Measurements from ENCODE around the gene RASSF8.

RASSF8 gene

DNA sequence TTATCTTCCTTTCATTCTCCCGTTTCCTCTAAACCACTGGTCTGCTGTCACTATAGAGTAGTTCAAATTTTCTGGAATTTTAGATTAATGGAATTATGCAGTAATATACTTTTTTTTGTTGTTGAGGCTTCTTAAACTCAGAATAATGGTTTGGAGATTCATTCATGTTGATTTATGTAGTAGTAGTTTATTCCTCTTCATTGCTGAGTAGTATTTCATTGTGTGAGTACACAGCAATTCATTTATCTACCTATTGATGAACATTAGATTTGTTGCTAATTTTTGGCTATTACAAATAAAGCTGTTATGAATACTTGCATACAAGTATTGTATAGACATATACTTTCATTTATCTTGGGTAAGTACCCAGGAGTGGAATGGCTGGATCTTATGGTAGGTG is 7.2 kb downstream of the RASSF8 start:
- no peak overlapping the region for H3K9ac ChIP-seq (ENCODE audit: low read length)
- H3K4me1 ChIP-seq (ENCODE audit: control insufficient read depth, low read depth, low read length) = peaks cover 18% of the 10 kb centered on the region
- no peaks in the 10 kb centered on the region for H3K9me3 ChIP-seq (ENCODE audit: control insufficient read depth, low read depth, low read length)
- no peak overlapping the region for H3K4me3 ChIP-seq (ENCODE audit: low read length)
- H3K27ac ChIP-seq (ENCODE audit: low read length) = no peak overlapping the region
- no peaks in the 10 kb centered on the region for H3K27me3 ChIP-seq (ENCODE audit: control insufficient read depth, insufficient read depth, low read length)
- H3K36me3 ChIP-seq (ENCODE audit: control insufficient read depth, low read depth, low read length) = no peaks in the 10 kb centered on the region

GRCh38 chr12:25970082-25970481 is 11.6 kb downstream of the RASSF8 start:
- Histone ChIP-seq H3K27ac (ENCODE audit: low read length) (no peak overlapping the region), H3K27me3 (ENCODE audit: control insufficient read depth, insufficient read depth, low read length) (no peaks in the 10 kb centered on the region), H3K4me1 (ENCODE audit: control insufficient read depth, low read depth, low read length) (peaks cover 19% of the 10 kb centered on the region), H3K9ac (ENCODE audit: low read length) (no peak overlapping the region), H3K9me3 (ENCODE audit: control insufficient read depth, low read depth, low read length) (no peaks in the 10 kb centered on the region), H3K4me3 (ENCODE audit: low read length) (no peak overlapping the region), H3K36me3 (ENCODE audit: control insufficient read depth, low read depth, low read length) (no peaks in the 10 kb centered on the region)

DNA sequence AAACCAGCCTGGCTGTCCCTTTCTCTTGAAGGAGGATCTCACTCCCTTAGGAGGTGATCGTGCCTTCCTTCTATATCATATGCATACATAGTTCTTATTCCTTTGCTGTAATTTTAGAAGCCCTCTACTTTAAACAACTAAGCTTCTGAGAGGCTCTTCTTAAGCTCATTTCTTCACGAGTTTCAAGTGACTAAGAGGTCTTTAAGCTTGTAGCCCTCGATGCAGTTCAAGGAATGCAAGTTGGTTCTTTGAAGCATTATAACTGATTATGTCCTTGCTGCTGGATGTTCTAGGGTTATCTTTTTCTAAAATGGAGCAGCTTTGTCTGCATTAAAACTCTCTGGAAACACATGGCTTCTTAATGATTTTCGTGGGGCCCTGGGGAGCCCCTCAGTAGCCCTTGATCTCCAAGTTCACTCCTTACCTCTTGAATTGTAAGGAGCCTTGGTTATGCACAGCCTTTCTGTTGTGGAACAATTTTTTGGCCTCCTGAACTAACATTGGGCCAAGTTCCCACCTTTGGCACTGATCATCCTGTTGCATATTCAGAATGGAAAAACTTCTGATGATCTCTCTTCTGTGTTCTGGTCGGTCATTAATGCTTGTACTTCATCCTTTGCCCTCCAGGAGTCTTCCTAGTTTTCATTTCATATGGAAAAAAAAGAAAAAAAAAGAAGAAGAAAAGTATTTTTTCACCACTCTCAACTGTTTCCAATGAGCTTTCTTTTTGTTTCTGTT is 12.6 kb downstream of the RASSF8 start:
- no peak overlapping the region for H3K27ac ChIP-seq (ENCODE audit: low read length)
- no peak overlapping the region for H3K4me3 ChIP-seq (ENCODE audit: low read length)
- no peaks in the 10 kb centered on the region for H3K9me3 ChIP-seq (ENCODE audit: control insufficient read depth, low read depth, low read length)
- no peaks in the 10 kb centered on the region for H3K27me3 ChIP-seq (ENCODE audit: control insufficient read depth, insufficient read depth, low read length)
- H3K36me3 ChIP-seq (ENCODE audit: control insufficient read depth, low read depth, low read length) = no peaks in the 10 kb centered on the region
- H3K9ac ChIP-seq (ENCODE audit: low read length) = no peak overlapping the region
- peaks cover 19% of the 10 kb centered on the region for H3K4me1 ChIP-seq (ENCODE audit: control insufficient read depth, low read depth, low read length)

GRCh38 chr12:25971654-25972041 is 13.2 kb downstream of the RASSF8 start:
- no peaks in the 10 kb centered on the region for H3K36me3 ChIP-seq (ENCODE audit: control insufficient read depth, low read depth, low read length)
- H3K9ac ChIP-seq (ENCODE audit: low read length) = no peak overlapping the region
- H3K9me3 ChIP-seq (ENCODE audit: control insufficient read depth, low read depth, low read length) = no peaks in the 10 kb centered on the region
- peaks cover 19% of the 10 kb centered on the region for H3K4me1 ChIP-seq (ENCODE audit: control insufficient read depth, low read depth, low read length)
- H3K27me3 ChIP-seq (ENCODE audit: control insufficient read depth, insufficient read depth, low read length) = no peaks in the 10 kb centered on the region
- no peak overlapping the region for H3K27ac ChIP-seq (ENCODE audit: low read length)
- no peak overlapping the region for H3K4me3 ChIP-seq (ENCODE audit: low read length)

GRCh38 chr12:25972783-25973182 is 14.3 kb downstream of the RASSF8 start:
- H3K4me3 ChIP-seq (ENCODE audit: low read length) = no peak overlapping the region
- H3K9me3 ChIP-seq (ENCODE audit: control insufficient read depth, low read depth, low read length) = no peaks in the 10 kb centered on the region
- no peaks in the 10 kb centered on the region for H3K36me3 ChIP-seq (ENCODE audit: control insufficient read depth, low read depth, low read length)
- H3K9ac ChIP-seq (ENCODE audit: low read length) = no peak overlapping the region
- peaks cover 13% of the 10 kb centered on the region for H3K4me1 ChIP-seq (ENCODE audit: control insufficient read depth, low read depth, low read length)
- no peaks in the 10 kb centered on the region for H3K27me3 ChIP-seq (ENCODE audit: control insufficient read depth, insufficient read depth, low read length)
- H3K27ac ChIP-seq (ENCODE audit: low read length) = no peak overlapping the region

GRCh38 chr12:25975179-25975578 is 16.7 kb downstream of the RASSF8 start:
- Histone ChIP-seq H3K27me3 (ENCODE audit: control insufficient read depth, insufficient read depth, low read length) (no peaks in the 10 kb centered on the region), H3K9me3 (ENCODE audit: control insufficient read depth, low read depth, low read length) (no peaks in the 10 kb centered on the region), H3K4me1 (ENCODE audit: control insufficient read depth, low read depth, low read length) (peaks cover 26% of the 10 kb centered on the region), H3K9ac (ENCODE audit: low read length) (no peak overlapping the region), H3K4me3 (ENCODE audit: low read length) (no peak overlapping the region), H3K36me3 (ENCODE audit: control insufficient read depth, low read depth, low read length) (no peaks in the 10 kb centered on the region), H3K27ac (ENCODE audit: low read length) (no peak overlapping the region)

DNA sequence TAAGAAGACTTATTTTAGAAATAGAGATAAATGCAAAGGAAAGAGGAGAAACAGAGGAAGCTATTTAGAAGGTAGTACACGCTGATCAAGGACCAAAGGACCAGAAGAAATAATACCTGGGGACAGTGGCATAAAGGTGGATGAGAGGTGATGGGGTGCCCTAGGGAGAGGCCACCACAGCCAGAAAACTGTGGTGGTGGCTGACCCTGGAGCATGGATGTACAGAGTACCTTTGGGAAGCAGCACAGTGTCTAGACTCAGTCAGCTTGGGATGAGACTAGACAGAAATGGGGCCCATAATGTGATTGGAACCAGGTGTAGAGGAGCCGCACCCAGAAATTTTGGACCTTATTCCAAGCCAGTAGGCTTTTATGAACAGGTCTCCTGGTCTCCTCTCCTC is 17.2 kb downstream of the RASSF8 start:
- Histone ChIP-seq H3K36me3 (ENCODE audit: control insufficient read depth, low read depth, low read length) (no peaks in the 10 kb centered on the region), H3K9me3 (ENCODE audit: control insufficient read depth, low read depth, low read length) (no peaks in the 10 kb centered on the region), H3K4me3 (ENCODE audit: low read length) (no peak overlapping the region), H3K4me1 (ENCODE audit: control insufficient read depth, low read depth, low read length) (peaks cover 26% of the 10 kb centered on the region), H3K27ac (ENCODE audit: low read length) (no peak overlapping the region), H3K27me3 (ENCODE audit: control insufficient read depth, insufficient read depth, low read length) (no peaks in the 10 kb centered on the region), H3K9ac (ENCODE audit: low read length) (no peak overlapping the region)

DNA sequence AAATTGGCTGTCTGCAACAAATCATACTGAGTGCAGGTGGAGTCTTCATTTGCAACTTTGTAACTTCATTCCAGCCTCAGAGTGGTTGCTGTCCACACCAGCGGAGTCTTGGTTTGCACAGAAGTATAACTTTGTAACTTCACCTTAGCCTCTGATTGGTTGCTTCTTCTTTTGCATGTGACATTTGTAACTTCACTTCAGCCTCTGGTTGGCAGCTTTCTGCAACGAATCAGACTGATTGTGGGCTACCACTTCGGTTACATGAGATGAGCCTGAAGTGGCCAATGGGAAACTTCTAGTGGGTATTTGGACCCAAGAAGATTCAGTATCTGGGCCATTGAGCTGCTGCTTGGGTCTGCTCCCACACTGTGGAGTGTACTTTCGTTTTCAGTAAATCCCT is 17.8 kb downstream of the RASSF8 start:
- peaks cover 23% of the 10 kb centered on the region for H3K4me1 ChIP-seq (ENCODE audit: control insufficient read depth, low read depth, low read length)
- no peak overlapping the region for H3K9ac ChIP-seq (ENCODE audit: low read length)
- no peaks in the 10 kb centered on the region for H3K36me3 ChIP-seq (ENCODE audit: control insufficient read depth, low read depth, low read length)
- no peaks in the 10 kb centered on the region for H3K27me3 ChIP-seq (ENCODE audit: control insufficient read depth, insufficient read depth, low read length)
- H3K4me3 ChIP-seq (ENCODE audit: low read length) = no peak overlapping the region
- H3K27ac ChIP-seq (ENCODE audit: low read length) = no peak overlapping the region
- H3K9me3 ChIP-seq (ENCODE audit: control insufficient read depth, low read depth, low read length) = no peaks in the 10 kb centered on the region

DNA sequence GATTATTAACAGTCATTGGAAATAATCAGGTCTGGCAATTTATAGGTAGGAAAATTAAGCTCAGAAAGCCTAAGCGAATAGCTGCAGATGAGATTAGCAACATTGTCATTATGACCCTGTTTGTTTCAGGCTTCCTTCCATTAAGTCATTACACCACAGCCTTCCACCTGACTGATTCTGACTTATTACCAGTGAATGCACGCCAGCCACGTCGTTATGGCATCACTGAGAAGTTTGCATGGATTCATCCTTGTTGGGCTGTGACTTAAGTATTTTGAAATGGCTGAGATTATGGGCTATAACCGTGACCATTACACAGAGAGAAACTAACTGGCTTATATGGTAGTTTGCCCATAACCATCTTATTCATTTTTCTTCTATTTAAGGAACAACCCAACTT is 18.6 kb downstream of the RASSF8 start:
- Histone ChIP-seq H3K27me3 (ENCODE audit: control insufficient read depth, insufficient read depth, low read length) (no peaks in the 10 kb centered on the region), H3K4me1 (ENCODE audit: control insufficient read depth, low read depth, low read length) (peaks cover 22% of the 10 kb centered on the region), H3K4me3 (ENCODE audit: low read length) (no peak overlapping the region), H3K9ac (ENCODE audit: low read length) (no peak overlapping the region), H3K9me3 (ENCODE audit: control insufficient read depth, low read depth, low read length) (no peaks in the 10 kb centered on the region), H3K36me3 (ENCODE audit: control insufficient read depth, low read depth, low read length) (no peaks in the 10 kb centered on the region), H3K27ac (ENCODE audit: low read length) (no peak overlapping the region)

DNA sequence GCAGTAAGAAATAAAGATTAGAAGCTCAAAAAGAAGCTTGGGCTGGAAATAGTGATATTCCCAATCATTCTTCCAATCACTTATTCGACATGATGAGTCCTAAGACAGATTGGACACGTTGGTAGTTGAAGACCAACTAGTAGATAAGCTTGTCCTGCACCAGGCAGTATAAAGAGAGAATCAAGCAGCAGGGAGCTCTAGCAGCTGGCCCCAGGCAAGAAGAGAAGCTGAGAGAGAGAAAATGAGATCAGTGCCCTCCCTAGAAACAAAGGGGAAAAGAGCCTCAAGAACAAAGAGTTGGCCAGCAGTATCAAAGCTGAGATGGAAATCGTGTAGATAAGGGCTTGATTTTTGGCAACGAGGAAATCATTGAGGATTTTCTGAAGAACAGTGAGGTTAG is 20.6 kb downstream of the RASSF8 start:
- Histone ChIP-seq H3K4me1 (ENCODE audit: control insufficient read depth, low read depth, low read length) (peaks cover 13% of the 10 kb centered on the region), H3K9ac (ENCODE audit: low read length) (no peak overlapping the region), H3K9me3 (ENCODE audit: control insufficient read depth, low read depth, low read length) (no peaks in the 10 kb centered on the region), H3K27ac (ENCODE audit: low read length) (no peak overlapping the region), H3K4me3 (ENCODE audit: low read length) (no peak overlapping the region), H3K36me3 (ENCODE audit: control insufficient read depth, low read depth, low read length) (no peaks in the 10 kb centered on the region), H3K27me3 (ENCODE audit: control insufficient read depth, insufficient read depth, low read length) (no peaks in the 10 kb centered on the region)

DNA sequence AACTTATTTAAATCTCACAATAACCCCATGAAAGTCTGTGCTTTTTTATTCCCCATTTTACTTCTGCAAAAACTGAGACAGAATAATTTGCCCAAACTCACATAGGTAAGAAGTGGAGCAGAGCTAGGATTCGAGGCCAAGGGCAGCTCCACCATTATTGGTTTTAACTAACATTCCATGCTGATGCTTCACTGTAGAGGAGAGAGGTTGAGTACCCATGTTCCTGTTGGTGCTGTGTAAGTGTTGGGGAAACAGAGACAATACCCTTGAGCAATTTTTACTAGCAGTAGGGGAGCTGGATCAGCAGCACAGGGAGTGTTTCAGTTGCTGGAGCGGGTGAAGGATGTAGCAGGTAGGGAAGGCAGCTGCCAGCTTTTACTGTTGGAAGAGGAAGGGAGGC is 21.1 kb downstream of the RASSF8 start:
- H3K27me3 ChIP-seq (ENCODE audit: control insufficient read depth, insufficient read depth, low read length) = no peaks in the 10 kb centered on the region

GRCh38 chr12:25980035-25980434 is 21.6 kb downstream of the RASSF8 start:
- Histone ChIP-seq H3K9ac (ENCODE audit: low read length) (no peak overlapping the region), H3K4me1 (ENCODE audit: control insufficient read depth, low read depth, low read length) (peaks cover 21% of the 10 kb centered on the region), H3K27me3 (ENCODE audit: control insufficient read depth, insufficient read depth, low read length) (no peaks in the 10 kb centered on the region), H3K27ac (ENCODE audit: low read length) (no peak overlapping the region), H3K9me3 (ENCODE audit: control insufficient read depth, low read depth, low read length) (no peaks in the 10 kb centered on the region), H3K36me3 (ENCODE audit: control insufficient read depth, low read depth, low read length) (no peaks in the 10 kb centered on the region), H3K4me3 (ENCODE audit: low read length) (no peak overlapping the region)

More for the DNA sequence above, 21.1 kb downstream of the RASSF8 start:
- Histone ChIP-seq H3K4me1 (ENCODE audit: control insufficient read depth, low read depth, low read length) (peaks cover 16% of the 10 kb centered on the region), H3K9me3 (ENCODE audit: control insufficient read depth, low read depth, low read length) (no peaks in the 10 kb centered on the region), H3K9ac (ENCODE audit: low read length) (no peak overlapping the region), H3K27ac (ENCODE audit: low read length) (no peak overlapping the region), H3K36me3 (ENCODE audit: control insufficient read depth, low read depth, low read length) (no peaks in the 10 kb centered on the region), H3K4me3 (ENCODE audit: low read length) (no peak overlapping the region)

Data from iPS-18a (cell line).